A549 (cell line): ENCODE data around the gene PNPLA7.

Experiments
- CTCF ChIP-seq: fragments of >200 bp; sonication (Bioruptor Twin); formaldehyde crosslinking; IDR thresholded peaks from 3 replicates; pipeline ENCODE4 v1.5.1; 2016
- EP300 ChIP-seq, 2 experiments: fragments of >200 bp; sonication (Bioruptor Twin); formaldehyde crosslinking; IDR thresholded peaks; 2 replicates in 1 of 2; 3 replicates in 1 of 2; pipeline ENCODE4 v1.6.1; 2016 to 2017

GRCh38 chr9:137460363-137461315 lies 89.6 kb downstream of the PNPLA7 start:
- TF ChIP-seq EP300 (IDR thresholded peaks at IDR 0.05) (no peak), CTCF (no peak)
